HG03565 (cell line): Measurements from ENCODE around the gene UTP3.
"Not testable (repeated sequence)": the region's sequence is repeated elsewhere in the genome, so short reads cannot be mapped to it uniquely, and the experiment has no call there.

Experiments
- ATAC-seq: cut with Tn5 transposase; IDR thresholded peaks from one replicate; pipeline ENCODE4 v1.9.1; 2021; ENCODE audit warnings: mild to moderate bottlenecking, moderate library complexity; ENCODE audit not compliant: unreplicated experiment

Gene UTP3, protein sequence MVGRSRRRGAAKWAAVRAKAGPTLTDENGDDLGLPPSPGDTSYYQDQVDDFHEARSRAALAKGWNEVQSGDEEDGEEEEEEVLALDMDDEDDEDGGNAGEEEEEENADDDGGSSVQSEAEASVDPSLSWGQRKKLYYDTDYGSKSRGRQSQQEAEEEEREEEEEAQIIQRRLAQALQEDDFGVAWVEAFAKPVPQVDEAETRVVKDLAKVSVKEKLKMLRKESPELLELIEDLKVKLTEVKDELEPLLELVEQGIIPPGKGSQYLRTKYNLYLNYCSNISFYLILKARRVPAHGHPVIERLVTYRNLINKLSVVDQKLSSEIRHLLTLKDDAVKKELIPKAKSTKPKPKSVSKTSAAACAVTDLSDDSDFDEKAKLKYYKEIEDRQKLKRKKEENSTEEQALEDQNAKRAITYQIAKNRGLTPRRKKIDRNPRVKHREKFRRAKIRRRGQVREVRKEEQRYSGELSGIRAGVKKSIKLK

DNA sequence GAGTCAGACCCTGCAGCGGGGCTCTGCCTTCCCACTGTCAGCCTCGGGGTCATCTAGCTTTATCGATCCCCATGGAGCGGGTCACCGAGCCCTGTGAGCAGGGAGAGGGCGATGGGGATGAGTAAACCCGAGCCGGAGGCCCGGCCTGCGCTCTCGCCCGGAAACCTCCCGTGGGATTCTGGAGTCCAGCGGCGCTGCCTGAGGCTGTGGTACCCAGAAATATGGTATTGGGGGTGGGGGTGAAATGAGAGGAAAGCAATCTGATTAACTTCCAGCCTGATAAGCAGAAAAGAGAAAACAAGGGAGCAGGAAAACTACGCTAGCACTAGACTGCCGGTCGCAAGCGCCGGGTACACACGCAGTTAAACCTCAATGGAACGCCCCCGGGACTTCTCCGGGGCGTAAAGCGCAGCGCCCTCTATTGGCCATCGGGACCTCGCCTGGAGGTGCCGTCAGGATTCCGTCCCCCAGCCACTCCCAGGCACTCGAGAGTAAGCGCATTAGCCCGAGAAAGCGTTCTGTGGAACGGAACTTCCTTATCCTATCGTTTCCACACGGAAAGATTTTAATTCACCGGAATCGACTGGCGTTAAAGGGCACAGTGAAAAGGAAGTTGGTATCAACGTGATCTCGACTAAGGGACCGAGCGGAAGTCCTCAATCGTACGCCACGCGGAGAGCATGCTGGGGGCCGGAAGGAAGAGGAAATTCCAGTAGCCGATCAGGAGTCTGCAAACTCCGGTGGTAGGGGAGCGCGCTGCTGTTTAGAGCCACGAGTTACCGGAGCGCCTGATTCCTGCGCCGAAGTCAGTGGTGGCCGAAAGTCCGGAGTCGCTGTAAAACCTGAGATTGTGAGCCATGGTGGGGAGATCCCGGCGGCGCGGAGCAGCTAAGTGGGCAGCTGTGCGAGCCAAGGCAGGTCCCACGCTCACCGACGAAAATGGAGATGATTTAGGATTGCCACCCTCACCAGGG lies at the start of gene UTP3:
Gene UTP3 (plus strand): TSS at position 712 of the 974 bp plus-strand sequence. CDS start 146 bp downstream, at position 858.
- ATAC-seq = peak; percentile 91

DNA sequence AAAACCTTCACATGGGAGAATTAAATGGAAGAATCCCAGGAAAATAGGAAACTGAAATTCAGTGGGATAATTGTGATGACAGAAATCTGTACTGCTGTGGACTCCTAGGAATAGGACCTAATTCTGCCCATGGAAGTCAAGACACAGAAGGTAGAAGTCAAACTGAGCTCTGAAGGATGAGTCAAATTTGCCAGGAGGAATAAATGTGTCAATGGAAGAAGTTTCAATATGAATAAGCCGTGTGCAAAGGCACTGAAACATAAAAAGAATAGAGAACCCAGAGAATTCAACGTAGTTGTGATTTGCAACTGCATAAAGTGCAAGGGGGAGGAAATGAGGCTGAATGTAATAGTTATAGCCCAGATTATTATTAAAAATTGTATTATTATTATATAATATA lies 48.1 kb upstream of the UTP3 start:
- no peak for ATAC-seq

DNA sequence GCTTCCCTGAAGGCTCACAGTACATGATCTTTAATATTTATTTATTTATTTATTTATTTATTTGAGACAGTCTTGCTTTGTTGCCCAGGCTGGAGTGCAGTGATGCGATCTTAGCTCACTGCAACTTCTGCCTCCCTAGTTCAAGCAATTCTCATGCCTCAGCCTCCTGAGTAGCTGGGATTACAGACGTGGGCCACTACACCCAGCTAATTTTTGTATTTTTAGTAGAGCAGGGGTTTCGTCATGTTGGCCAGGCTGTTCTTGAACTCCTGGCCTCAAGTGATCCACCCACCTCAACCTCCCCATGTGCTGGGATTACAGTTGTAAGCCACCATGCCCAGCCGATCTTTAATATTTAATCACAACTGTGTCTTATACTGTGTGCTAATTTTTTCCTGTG lies 37.6 kb upstream of the UTP3 start:
- not testable (repeated sequence) for ATAC-seq

DNA sequence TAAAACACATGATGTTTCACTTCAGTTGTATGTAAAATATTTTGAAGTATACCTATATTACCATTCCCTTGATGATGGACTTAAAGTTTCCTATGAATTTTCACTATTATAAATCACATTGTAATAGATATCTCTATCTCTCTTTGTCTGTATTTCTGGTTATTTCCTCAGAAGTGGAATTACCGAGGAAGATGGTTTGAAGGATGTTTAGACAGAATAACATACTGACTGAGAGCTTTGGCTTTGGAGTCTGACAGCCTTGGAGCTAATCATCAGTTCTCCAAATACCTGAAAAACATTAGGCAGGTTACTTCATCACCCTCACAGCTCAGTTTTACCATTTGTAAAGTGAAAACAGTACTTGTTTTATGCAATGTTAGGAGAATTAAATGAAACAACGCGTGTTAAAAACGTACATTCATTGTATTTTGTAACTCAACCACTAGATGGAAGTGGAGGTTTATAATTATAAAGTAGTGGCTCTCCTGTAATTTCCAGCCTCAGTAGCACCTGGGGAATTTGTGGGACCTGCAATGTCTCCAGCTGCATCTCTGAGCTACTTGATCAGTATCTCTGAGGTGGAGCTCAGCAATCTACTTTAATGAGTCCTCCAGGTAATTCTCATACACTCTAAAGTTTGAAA lies 36.3 kb upstream of the UTP3 start:
- peak; percentile 36 for ATAC-seq

DNA sequence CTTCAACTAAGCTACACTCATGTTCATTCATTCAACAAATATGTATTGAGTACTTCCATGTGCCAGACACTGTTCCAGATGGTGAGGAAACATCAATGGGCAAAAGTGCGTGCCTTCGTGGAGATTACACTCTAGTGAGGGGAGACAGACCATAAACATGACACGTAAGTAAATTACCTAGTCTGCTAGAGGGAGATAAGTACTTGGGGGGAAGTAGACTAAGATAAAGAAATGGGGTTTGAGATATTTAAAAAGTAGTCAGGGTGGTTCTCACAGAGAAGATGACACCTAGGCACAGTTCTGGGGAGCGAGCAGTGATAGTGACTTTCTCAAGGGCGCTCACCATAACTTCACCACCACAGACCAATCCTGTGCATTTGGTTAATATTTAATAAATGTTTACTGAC lies 33.7 kb upstream of the UTP3 start:
- no peak for ATAC-seq

DNA sequence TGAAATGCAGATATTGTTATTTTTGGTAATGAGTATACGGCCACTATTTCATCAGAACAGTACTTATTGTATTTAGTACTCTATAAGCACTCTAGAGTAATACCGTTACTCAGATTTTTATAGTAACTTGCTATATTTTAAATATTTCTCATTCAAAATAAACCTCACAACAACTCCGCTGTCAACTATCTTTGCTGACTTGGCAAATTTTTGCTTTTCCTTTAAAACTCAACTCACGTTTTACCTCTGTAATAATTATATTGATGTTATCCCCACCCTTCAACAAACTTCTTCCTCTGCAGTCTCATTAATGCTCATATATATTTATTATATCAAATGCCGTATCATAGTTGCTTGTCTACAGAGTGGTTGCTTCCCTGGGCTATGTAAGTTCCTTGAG lies 31.0 kb upstream of the UTP3 start:
- no peak for ATAC-seq

DNA sequence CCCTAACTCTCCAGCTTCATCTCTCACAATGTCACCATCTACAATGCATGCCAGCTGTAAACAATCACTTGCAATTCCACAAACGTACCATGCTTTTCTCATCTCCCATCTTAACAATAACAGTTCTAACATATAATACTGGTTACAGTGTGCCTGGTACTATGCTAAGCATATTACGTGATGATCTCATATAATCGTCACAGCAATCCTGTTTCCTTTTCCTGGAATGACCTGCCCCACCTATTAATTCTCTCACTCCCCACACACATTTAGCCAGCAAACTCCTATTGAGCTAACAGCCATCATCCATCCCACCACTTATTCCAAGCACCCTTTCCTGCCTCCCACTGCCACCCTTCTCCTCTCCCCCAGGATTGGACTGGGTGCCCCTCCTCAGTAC lies 29.9 kb upstream of the UTP3 start:
- no peak for ATAC-seq

DNA sequence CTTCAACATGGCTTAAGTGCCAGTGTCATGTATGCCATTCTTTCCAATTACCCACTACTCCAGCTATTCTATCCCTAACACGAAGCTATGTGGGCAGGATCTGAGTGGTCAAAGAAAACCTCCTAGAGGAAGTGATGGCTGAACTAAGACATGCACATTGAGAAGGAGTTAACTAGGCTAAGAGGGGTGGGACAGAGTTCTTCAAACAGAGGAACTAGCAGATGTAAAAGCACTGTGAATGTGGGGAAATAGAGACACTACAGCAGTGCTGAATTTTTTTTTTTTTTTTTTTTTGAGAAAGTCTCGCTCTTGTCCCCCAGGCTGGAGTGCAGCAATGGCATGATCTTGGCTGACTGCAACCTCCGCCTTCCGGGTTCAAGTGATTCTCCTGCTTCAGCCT lies 28.2 kb upstream of the UTP3 start:
- ATAC-seq = no peak

DNA sequence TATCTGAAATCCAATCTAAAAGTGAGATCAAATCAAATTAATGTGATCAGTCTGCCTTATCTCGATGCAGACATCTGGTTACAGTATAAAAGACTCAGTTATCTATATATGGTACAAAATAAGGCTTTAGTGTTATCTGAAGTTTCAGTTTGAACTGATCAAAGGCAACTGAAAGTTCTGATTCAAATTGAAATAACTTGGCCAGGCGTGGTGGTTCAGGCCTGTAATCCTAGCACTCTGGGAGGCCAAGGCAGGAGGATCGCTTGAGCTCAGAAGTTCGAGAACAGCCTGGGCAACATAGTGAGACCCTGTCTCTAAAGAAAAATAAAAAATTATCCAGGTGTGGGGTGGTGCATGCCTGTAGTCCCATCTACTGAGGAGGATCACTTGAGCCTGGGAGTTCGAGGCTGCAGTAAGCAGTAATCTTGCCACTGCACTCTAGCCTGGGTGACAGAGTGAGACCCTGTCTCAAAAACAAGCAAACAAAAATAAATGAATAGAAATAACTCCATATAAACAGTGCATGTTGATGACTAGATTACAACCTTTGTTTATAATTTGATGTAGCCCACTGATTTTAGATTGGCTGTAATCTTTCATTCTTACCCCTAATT lies 26.9 kb upstream of the UTP3 start:
- peak; percentile 75 for ATAC-seq

DNA sequence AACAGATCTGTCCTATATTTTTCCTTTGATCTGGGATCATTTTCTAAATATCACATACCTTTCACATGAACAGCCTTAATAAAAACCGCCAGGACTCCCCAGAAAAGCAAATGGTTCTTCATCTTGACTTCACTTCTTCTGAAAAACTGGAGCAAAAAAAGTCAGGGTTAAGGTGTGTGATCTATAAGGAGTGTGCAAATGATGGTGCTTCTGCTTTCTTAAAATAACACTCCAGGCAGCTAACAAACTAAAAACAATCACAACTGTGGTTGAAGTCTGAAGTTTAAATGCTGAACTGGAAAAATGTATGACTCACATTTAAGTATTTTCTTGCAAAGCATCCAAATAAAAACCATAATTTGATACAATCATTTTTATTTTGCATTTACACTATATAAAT lies 22.0 kb upstream of the UTP3 start, which contains the start of gene JCHAIN:
Gene JCHAIN (minus strand): TSS at position 140 of the 400 bp plus-strand sequence. CDS start 18 bp downstream, at position 122.
- peak; percentile 57 for ATAC-seq

DNA sequence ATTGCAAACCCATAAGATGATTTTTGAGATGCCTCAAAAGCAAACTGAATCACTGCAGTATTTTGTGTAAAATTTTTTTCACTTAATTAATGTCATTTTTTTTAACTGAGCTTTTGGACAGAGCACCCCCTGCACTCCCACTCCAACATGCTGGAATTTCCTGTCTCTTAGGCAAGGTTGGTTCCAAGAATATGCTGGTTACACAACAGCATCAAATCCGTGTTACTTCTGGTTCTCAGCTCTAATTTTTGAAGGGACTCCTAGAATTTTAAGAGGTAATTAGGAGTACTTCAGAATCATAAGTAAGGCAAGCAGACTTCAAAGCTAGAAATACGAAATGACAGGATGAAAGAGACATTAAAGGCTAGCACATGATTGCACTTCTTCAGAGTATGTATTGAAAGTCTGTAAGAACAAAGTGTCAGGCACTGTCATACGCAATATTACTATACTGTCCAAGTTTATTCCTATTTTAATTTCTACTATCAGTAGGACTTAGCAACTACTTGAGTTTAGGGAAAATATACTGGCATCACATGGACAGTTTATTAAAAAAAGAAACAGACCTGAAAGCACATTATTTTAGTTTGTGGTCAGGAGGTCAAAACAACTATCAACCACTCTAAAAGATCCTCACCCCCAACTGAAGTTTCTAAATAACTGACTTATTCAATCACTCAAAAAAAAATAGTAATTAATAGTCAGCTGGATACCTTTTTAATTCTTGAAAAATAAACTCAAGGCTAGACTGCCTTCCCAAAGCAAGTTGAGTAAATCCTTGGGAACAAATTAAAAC lies 20.4 kb upstream of the UTP3 start:
- no peak for ATAC-seq

DNA sequence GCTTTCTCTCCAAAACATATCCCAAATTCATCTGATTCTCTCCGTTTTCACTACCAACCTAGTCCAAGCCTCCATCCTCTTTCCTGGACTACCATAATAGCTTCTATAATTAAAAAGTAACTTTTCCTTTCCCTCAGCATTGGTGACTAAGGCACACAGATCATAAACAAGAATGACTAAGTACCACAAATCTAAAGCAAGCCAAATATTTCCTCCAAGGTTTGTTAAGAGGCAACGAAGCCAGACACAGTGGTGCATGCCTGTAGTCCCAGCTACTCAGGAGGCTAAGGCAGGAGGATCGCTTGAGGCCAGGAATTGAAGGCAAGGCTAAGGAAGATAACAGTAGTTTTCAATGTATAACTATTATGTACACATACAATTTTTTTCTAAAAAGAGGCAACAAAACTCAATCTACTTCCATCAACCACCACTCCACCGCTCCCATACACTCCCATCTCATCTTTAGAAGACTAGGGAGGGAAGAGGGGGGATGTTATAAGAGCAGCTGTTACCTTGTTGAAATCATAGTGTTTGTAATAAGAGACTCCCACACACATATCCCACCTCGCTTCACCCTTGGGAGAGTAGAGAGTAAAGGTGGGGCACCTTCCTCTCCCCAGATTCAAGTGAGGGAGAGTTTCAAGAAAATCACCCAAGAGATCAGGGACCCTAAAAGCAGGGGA lies 17.9 kb upstream of the UTP3 start:
- no peak for ATAC-seq

DNA sequence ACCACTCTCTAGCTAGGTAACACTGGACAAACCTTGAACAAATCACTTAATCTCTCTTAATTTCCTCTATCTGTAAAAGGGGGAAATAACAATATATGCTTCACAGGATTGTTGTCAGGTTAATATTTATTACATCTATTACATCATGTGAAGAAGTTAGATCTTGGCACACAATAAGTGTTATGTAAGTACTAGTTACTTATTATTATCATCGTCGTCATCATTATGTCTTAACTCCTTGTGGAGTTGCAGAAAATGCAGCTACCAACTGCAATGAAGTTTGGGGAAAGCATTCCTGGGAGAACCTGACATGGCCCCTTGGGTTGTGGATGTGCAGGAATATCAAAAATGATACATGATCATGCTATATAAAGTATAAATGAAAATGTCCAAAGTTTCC lies 17.2 kb upstream of the UTP3 start:
- no peak for ATAC-seq

DNA sequence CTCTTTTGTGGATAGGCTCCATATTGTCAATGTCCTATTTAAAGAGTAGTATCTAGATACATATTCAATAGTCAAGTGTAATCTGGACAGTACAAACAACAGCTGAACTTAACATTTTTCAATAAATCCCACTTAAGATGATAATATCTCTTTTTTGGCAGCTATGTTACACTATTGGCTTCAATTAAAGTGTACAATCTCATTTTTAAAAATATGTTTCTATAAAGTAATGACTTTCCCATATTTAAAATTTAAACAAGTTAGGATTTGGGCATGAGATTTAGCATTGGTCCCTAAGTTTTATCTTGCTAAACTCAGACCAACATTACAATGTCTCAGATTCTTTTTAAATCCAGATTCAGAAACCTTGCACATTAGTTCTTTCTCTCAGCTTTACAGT lies 14.1 kb upstream of the UTP3 start:
- ATAC-seq = no peak

DNA sequence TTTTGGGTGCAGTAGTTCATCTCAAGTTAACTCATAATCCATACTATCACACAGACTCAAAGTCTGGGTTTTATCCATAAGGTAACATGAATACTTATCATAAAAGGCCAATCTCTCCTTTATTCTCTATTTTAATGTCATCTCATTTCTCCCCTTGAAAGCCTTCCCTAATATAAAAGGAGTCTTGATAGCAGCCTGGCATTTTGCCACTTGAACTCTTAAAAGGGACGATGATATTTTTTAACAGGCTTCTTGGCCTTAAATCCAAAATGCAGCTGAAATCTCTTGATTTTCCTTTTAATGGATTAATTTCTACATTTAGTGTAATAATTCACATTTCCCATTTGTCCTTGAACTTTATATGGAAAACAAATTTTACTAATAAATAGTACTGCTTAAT lies 13.6 kb upstream of the UTP3 start:
- no peak for ATAC-seq

DNA sequence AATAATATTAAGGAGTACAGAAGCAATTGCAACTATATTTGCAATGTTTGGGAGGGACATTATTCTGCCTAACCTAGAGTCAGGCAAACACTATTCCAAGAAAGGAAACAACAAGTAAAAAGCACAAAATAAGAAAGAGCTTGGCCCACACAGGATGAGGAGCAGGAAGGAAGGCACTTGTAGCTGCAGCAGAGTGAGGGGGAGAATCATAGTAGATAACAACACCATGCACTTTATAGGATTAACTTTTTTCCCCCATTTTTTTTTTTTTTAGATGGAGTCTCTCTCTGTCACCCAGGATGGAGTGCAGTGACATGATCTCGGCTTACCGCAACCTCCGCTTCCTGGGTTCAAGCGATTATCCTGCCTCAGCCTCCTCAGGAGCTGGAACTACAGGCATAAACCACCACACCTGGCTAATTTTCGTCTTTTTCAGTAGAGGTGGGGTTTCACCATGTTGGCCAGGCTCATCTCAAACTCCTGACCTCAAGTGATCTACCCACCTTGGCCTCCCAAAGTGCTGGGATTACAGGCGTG lies 11.7 kb upstream of the UTP3 start:
- no peak for ATAC-seq

DNA sequence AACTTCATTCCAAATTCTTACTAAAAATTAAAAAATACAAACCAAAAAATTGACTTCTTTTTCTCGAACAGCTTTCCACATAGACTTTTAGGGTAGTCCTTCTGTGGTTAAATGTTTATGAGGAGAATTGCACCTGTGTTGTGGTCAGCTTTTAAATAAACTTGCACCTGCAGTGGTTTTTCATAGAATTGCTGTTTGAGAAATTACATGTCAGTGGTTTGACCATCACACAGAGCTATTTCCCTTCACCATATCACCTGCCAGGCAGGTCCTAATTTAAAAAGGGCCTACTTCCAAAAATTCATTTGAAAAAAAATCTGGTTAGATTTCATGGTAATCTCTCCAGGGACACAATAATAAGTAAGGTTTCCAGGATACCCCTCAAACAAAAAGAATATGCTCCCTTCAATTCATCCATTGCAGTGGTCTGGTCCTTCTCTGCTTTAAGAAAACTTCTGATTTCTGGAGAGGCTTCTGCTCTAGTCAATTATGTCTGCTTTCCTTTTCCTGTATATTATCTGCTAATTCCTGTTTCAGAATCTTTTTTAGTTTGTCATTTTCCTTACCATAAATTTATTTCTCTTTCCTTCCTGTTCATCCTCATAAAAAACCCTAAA lies 9.8 kb upstream of the UTP3 start:
- ATAC-seq = peak; percentile 83

DNA sequence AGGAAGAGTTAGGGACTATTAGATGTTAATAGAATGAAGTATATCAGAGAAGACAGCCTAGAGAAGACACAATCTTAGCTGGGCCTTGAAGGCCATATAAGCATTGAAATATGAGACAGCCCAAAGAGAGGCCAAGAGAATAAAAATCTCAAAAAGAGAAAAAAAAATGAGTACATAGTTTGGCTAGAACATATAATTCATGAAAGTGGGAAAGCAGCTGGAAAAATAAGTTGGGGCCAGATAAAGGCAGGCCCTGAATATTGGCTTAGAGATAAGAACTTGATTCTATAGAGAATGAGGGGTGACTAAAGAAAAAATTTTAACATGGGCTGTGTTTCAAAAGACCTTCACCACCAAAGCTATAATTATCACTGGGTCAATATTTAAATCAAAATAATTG lies 7.4 kb upstream of the UTP3 start:
- ATAC-seq = no peak

DNA sequence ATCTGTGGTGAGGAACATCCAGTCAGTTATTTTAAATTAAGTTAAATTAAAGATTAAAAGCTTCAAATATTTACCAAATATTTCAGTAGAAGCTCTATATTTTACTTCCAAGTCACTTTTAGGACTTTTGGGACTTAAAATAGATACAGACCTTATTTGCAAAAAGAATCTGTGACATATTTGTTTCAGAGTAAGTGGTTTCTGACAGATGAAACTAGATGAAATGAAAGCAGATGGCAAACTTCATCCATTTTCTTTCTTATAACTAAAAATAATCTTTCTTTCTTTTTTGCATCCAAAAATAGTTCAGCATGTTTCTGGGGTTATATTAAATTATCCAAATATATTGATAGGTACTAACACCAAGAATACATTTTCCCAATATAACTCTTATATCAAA lies 6.6 kb upstream of the UTP3 start:
- peak; percentile 41 for ATAC-seq
